Measurements from ENCODE around the gene INSRR.

- TF ChIP-seq EP300 (IDR thresholded peaks at IDR 0.05) (no peak), CTCF (IDR thresholded peaks at IDR 0.05) (no peak)
These were observed 2.6 kb downstream of the INSRR start for GRCh38 chr1:156856282-156856785.

All from A549 (cell line).